Breast epithelium (tissue), 4 donors: Measurements from ENCODE around the gene HERC5. TPM values are rescaled to one million over a fixed set of nuclear protein-coding genes. Genes with fewer than 3 reads are reported as not detected.

Source experiments
- DNase-seq, 2 donors: peaks; one replicate each; pipeline ENCODE4 v3.0.0-alpha.2; 2019; ENCODE audit warnings: low spot score in 2 of 2
- H3K27ac ChIP-seq, 2 donors: fragments of 200-600 bp; sonication (generic) in 1 of 2; one replicate each; pipeline ENCODE4 v1.5.1; 2016 to 2019; ENCODE audit warnings: mild to moderate bottlenecking in 1 of 2
- H3K27me3 ChIP-seq, 2 donors: fragments of 200-600 bp; sonication (generic) in 1 of 2; one replicate each; pipeline versions ENCODE4 v1.5.1 to v1.6.0; 2017 to 2019; ENCODE audit warnings: control low read depth in 1 of 2, mild to moderate bottlenecking in 1 of 2
- H3K36me3 ChIP-seq: fragments of 200-600 bp; one replicate; pipeline ENCODE4 v1.5.1; 2019
- H3K4me1 ChIP-seq, 2 donors: fragments of 200-600 bp; sonication (generic); one replicate each; pipeline ENCODE4 v1.5.1; 2016 to 2019; ENCODE audit warnings: control low read depth in 1 of 2
- H3K4me3 ChIP-seq, 3 donors: fragments of 200-600 bp; sonication (generic); 1 replicate in 2 of 3; 2 replicates in 1 of 3; pipeline ENCODE4 v1.5.1; 2016 to 2019; ENCODE audit warnings: mild to moderate bottlenecking in 3 of 3, moderate library complexity in 2 of 3
- H3K9me3 ChIP-seq, 2 donors: fragments of 200-600 bp; sonication (generic) in 1 of 2; one replicate each; pipeline ENCODE4 v1.5.1; 2016 to 2019; ENCODE audit warnings: control low read depth in 1 of 2
- CTCF ChIP-seq, 3 donors: fragments of 450-650 bp; IDR thresholded peaks; one replicate each; pipeline ENCODE4 v1.5.1; 2016 to 2017; ENCODE audit warnings: antibody characterized with exemption in 3 of 3, mild to moderate bottlenecking in 3 of 3, moderate library complexity in 3 of 3
- POLR2A ChIP-seq: fragments of 450-650 bp; IDR thresholded peaks from one replicate; pipeline ENCODE4 v1.6.1; 2016; ENCODE audit warnings: antibody characterized with exemption, mild to moderate bottlenecking, moderate library complexity
- POLR2AphosphoS5 ChIP-seq, 3 donors: sonication (generic); formaldehyde crosslinking; IDR thresholded peaks; one replicate each; pipeline ENCODE4 v1.6.1; 2017; ENCODE audit warnings: antibody characterized with exemption in 3 of 3
- intact Hi-C: fragments of 100-400 bp; cut with DNase I; formaldehyde crosslinking; loops from one replicate; pipeline ENCODE4 v1.15.1; 2023; ENCODE audit warnings: low total_unique reads
- total RNA-seq, 3 donors: library from RNA; depleted of rRNA; stranded (reverse); fragments of >200 nt; gene quantifications; one replicate each; pipeline ENCODE4 v1.1.0, GENCODE V29; 2016

HERC5 gene
- total RNA-seq, 3 donors from 2014 or later, result 5.0 to 5.9 (median 5.9) TPM

DNA sequence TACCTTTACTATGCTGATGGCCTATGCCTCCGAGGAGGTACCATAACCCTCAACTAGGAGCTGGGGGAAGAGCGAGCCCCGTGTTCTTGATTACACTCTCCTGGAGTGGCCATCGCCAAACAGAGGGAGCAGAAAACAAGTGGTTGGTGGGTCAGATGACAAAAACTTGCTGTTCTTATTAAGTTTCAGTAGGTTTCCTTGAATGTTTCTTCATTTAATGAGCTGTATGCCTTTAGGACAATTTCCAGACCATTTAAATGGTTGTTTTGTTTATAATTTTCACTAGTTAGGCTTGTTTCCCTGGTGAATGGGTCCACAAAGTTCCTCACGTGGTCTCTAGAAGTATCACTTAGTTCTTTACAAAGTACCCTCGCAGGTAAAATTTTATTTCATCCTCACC lies 62.0 kb downstream of the HERC5 start:
- no peak overlapping the region for H3K27ac ChIP-seq
- intact Hi-C loops, result loop anchor here (10.0 kb wide), 1 partner anchor 294 kb away; no protein-coding TSS in a partner anchor
- H3K27me3 ChIP-seq, result no peaks in the 10 kb centered on the region
- H3K36me3 ChIP-seq, result no peaks in the 10 kb centered on the region
- DNase-seq, result no peak
- no peaks in the 10 kb centered on the region for H3K9me3 ChIP-seq
- H3K4me3 ChIP-seq, result no peak overlapping the region
- TF ChIP-seq CTCF (IDR thresholded peaks at IDR 0.05) (no peak), POLR2A (no peak)
- peaks cover 0 to 11% of the 10 kb centered on the region in 2 donors for H3K4me1 ChIP-seq

- no peaks in the 10 kb centered on the region for H3K27me3 ChIP-seq
- peak overlapping the region; percentile 63 to 95 (median 87) for H3K4me3 ChIP-seq
- DNase-seq, result peak in 1 of 2 donors; percentile 39
- intact Hi-C loops, result loop anchor here (10.0 kb wide), 1 partner anchor 142 kb away; no protein-coding TSS in a partner anchor
- H3K27ac ChIP-seq, result peak overlapping the region; percentile 89 to 98
- H3K9me3 ChIP-seq, result no peaks in the 10 kb centered on the region
- TF ChIP-seq POLR2AphosphoS5 (IDR thresholded peaks at IDR 0.05) (no peak), CTCF (IDR thresholded peaks at IDR 0.05) (no peak), POLR2A (no peak)
- peaks cover 0 to 11% of the 10 kb centered on the region in 2 donors for H3K4me1 ChIP-seq
- no peaks in the 10 kb centered on the region for H3K36me3 ChIP-seq
Measured at GRCh38 chr4:88522702-88523324, 65.9 kb downstream of the HERC5 start.

- intact Hi-C loops, result loop anchor here (10.0 kb wide), 1 partner anchor 141 kb away; no protein-coding TSS in a partner anchor
- Histone ChIP-seq H3K36me3 (no peaks in the 10 kb centered on the region), H3K4me1 (peaks cover 0 to 11% of the 10 kb centered on the region in 2 donors), H3K4me3 (peak within 1 kb of the TSS; percentile 63 to 95 (median 87)), H3K27me3 (no peaks in the 10 kb centered on the region), H3K27ac (peak within 1 kb of the TSS; percentile 89 to 98), H3K9me3 (no peaks in the 10 kb centered on the region)
- DNase-seq, result peak; percentile 93
- TF ChIP-seq POLR2A (peak; percentile 53), CTCF (IDR thresholded peaks at IDR 0.05) (peak in 1 of 3 donors; percentile 15), POLR2AphosphoS5 (IDR thresholded peaks at IDR 0.05) (peak; percentile 78 to 94 (median 86))
Measured at GRCh38 chr4:88523325-88524129, 66.6 kb downstream of the HERC5 start, which contains the start of gene PYURF. Gene PYURF (minus strand): TSS chr4:88523776. CDS start chr4:88523700, 76 bp downstream.

DNA sequence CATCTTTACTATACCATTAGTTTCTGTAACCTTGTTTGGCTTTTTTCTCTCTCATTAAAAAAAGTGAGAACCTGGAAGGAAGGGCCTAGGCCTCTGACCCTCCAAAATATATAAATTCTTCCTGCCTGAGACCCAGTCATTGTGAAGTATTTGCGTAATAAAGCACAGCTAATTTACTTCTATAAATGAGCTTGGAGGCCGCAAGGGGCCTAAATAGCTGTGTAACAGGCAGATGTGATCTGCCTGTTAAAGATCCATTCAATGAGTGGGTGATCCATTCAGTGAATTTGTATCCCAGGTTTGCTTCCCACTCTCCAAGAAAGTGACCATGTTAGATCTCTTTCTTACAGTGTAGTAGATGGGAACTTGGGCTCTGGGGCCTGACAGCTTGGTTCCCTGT lies 67.3 kb downstream of the HERC5 start:
- peak overlapping the region; percentile 63 to 95 (median 87) for H3K4me3 ChIP-seq
- H3K27me3 ChIP-seq, result no peaks in the 10 kb centered on the region
- TF ChIP-seq CTCF (IDR thresholded peaks at IDR 0.05), result no peak
- TF ChIP-seq POLR2AphosphoS5 (IDR thresholded peaks at IDR 0.05), result no peak
- TF ChIP-seq POLR2A, result no peak
- peaks cover 0 to 11% of the 10 kb centered on the region in 2 donors for H3K4me1 ChIP-seq
- H3K36me3 ChIP-seq, result no peaks in the 10 kb centered on the region
- peak overlapping the region; percentile 89 to 98 for H3K27ac ChIP-seq
- H3K9me3 ChIP-seq, result no peaks in the 10 kb centered on the region
- intact Hi-C loops, result loop anchor here (10.0 kb wide), 1 partner anchor 141 kb away; no protein-coding TSS in a partner anchor
- DNase-seq, result no peak
